ENCODE data around the gene ALG1L2.
"Not testable (repeated sequence)": the region's sequence is repeated elsewhere in the genome, so short reads cannot be mapped to it uniquely, and the experiment has no call there.

The ALG1L2 gene

DNA sequence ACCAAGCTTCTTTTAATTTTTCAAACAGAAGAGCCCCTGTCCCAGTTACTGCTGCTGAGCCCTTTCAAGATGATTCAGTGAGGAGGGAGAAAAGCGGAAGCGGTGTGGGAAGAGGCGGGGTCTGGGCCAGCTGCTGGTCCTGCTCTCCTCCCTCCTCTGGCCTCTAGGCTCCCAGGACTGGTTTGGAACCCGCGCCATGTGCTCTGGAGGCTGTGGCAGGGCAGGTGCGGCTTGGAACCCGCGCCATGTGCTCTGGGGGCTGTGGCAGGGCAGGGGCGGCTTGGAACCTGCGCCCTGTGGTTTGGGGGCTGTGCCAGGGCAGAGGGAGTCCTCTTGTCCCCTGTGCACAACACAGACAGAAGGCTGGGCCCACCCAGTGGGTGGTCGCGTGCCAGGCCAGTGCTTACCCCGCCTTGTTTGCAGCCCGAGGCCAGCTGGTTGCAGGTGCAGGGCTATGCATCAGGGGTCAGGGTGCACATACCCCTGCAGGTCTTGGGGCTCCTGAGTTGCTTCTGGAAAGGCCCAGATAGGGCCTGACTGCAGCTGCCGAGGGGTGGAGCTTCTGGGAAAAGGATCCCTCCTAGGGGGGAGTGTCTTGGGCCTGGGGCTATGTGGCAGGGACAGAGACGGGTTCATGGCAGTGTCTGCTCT, 12.2 kb downstream of the ALG1L2 start:
- DNase-seq (ENCODE audit: low read depth) = no peak

DNA sequence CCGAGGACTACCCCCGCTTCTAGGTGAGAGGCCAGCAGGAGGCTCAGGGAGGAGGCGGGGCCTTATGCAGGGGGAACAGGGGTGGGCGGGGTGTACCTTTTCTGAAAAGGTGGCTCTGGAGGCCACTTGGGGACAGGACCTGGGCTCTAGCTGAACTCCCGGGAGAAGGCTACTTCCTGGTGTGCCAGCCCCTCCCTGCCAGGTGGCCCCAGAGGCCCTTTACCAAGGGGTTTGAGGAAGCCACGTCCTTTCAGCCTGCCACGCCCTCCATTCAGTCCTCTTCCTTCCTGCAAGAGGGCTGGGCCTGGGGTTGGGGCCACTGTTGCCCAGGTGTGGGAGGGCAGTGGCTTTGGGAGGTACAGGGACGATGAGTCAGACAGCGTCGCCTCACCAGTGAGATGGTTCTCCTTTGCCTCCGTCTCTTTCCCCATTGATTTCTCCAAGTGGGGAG, 12.9 kb downstream of the ALG1L2 start:
- not testable (repeated sequence) for DNase-seq (ENCODE audit: low read depth)

DNA sequence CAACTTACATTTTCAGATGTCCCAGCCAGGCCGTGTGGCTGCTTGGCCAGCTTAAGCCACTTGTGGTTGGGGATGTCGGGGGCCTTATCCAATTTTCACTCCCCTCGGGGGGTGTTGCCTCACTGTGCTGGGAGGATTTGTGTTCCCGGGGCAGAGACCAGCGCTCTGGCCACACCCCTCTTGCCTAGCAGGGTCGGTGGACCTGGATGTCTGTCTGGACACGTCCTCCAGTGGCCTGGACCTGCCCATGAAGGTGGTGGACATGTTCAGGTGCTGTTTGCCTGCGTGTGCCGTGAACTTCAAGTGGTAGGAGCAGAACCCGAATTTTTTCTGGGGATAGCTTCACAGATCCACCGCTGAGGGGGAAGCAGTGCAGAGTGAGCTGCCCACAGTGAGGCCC, 14.2 kb downstream of the ALG1L2 start:
- DNase-seq (ENCODE audit: low read depth) = not testable (repeated sequence)

DNA sequence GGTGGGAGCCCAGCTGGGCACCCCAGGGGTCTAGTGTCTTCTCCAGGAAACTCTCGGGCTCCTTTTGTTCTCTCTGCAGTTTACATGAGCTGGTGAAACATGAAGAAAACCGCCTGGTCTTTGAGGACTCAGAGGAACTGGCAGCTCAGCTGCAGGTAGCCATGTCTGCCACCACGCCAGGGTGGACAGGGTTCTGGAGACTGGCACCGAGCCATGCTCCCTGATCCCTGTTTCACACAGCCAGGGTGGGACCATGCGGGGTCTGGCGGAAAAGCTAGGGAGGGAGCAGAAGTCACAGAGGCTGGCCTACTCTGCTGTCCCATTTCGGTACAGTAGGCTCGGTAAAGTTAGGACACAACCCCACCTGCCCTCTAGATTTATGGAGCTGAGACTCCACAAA, 15.5 kb downstream of the ALG1L2 start:
- not testable (repeated sequence) for DNase-seq (ENCODE audit: low read depth)

GRCh38 chr3:130097690-130098638, 16.3 kb downstream of the ALG1L2 start:
- DNase-seq (ENCODE audit: low read depth) = not testable (repeated sequence)

DNA sequence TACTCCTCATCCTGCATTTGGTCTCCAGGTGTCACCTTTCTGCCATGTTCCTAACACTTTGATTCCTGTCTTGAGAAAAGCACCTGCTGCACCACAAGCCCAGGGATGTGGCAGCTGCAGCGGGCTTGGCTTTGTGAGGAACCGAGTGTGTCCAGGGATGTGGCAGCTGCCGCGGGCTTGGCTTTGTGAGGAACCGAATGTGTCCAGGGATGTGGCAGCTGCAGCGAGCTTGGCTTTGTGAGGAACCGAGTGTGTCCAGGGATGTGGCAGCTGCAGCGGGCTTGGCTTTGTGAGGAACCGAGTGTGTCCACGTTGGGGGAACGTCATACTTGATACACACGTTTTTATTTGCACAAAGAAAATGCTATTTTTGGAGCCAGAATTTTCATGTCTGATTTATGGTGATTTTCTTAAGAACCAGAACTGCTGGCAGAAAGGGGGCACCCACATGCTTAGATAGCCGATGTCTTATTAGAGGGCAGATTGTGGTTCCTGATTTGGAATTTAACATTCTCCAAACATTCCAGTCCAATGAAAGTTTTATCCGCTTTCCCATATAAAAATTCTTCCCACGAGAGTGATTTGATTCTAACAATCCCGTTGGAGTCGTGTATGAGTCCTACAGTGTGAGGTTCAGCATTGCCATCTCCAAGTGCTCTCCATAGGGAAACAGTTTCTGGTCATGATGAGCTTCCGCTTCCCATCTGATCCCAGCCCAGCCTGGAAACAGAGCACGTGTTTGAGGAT, 17.2 kb downstream of the ALG1L2 start:
- not testable (repeated sequence) for DNase-seq (ENCODE audit: low read depth)

DNA sequence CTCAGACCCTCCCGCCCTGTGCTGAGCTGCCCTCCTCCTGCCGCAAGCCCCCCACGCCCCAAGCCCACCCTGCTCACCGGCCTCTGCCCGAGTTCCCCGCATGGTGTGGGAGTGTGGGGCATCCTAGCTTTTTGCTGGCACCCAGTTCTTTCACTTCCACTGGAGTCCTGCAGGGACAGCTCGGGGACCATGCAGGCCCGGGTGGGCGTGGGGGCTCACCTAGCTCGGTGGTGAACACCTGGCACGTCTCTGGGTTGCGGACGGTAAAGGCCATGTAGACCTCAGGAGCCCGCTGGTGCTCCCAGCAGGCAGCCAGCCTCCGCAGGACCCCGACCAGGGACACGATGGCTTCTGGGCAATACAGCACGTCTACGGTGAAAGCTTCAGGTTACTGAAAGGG, 20.9 kb downstream of the ALG1L2 start:
- not testable (repeated sequence) for DNase-seq (ENCODE audit: low read depth)

- DNase-seq (ENCODE audit: low read depth) = not testable (repeated sequence)
Observed at GRCh38 chr3:130104191-130104590, 22.6 kb downstream of the ALG1L2 start.

GRCh38 chr3:130107333-130107995, 25.8 kb downstream of the ALG1L2 start:
- not testable (repeated sequence) for DNase-seq (ENCODE audit: low read depth)

DNA sequence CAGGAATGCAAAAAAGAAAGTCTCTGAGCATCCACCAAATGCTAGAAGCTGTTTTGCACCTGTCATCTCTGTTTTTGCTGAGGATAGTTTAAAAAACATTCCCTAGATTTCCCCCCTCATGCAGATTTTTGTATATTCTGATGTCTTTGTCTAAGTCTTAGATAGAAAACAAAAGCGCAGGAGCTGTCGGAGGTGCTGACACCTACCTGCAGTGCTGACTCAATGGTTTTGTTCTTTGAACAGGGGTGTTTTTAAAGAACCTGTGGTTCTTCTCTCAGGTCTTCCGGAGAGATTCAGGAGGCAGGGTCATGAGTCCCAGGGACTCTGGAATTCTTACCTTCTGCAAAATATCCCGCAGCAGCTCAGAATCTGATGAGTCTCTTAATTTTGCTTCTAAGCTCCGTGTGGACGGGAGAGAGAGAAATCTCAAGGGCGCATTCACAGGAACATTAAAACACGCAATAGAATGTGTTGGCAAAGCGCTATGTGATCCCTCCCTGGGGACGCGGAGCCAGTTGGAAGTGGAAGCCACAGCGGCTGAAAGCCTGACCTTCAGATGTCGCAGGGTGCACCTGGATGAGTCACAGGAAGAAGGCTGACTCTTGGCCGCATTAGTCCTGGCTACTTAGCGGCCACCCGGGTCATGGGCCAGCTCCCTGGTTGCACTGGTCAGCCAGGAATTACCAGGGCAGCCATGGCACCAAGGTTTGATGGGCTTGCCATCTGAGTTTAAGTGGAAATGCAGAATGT, 27.4 kb downstream of the ALG1L2 start:
- DNase-seq (ENCODE audit: low read depth) = not testable (repeated sequence)

DNA sequence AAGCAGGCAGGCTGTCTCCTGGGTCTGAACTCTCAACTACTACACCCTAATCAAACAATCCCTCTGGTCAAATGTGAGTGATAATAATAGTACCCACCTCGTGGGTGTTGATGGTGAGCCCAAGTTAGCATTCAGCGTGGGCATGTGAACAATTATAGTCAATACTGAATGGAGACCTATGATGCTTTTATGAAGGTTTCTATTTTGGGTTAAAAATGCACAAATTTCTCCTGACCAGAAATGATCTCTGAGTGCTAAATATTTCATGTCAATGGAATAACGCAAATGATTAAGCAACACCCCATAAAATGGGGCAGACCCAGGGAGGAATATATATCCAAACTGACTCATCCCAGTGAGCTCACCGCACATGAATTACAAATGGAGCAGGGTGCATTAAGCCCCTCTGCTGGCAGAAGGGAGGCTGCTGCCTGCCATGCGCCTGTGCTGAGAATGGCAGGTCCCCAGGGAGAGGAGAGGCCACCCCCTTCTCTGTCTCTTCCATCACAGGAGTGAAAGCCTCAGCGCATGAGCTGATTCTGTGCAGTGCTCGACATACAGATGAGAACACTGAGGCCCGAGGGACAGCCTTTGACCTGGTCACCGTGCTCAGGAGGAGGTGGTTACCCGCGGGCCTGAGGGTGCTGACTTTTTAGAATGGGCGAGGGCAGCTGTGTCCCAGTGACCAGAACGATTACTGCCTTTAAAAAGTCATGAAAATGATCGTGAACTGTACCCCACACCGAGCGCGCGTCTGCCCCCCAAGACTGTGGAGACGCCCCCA, 28.9 kb downstream of the ALG1L2 start:
- DNase-seq (ENCODE audit: low read depth) = not testable (repeated sequence)

DNA sequence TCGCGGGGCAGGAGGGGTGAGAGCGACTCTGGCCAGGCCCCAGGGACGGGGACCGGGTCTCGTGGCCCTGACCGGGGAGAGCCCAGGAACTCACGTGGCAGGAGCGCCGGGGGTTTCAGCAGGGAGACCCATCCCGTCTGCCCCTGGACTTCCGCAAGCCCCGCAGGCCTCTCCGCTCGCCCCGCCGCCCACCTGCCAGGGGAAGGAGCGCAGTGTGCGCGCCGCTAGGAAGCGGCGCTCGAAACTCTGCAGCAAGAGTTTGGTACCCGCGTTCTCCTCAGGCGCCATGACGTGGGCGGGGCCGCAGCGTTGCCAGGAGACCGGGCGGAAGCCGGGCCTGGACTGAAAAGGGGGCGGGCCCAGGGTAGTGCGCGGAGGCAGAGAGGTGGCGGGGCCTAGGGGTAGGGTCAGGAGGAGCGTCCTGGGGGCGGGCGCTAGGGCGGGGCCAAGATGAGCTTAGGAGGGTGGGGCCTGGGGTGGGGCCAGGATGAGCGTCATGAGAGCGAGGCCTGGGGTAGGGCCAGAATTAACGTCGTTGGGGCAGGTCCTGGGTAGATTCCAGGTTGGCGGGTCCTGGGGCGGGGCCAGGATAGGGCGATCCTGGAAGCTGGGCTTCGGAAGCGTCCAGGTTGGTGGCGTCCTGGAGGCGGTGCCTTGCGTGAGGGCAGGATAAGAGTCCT, 29.7 kb downstream of the ALG1L2 start:
- DNase-seq (ENCODE audit: low read depth) = peak; percentile 99

DNA sequence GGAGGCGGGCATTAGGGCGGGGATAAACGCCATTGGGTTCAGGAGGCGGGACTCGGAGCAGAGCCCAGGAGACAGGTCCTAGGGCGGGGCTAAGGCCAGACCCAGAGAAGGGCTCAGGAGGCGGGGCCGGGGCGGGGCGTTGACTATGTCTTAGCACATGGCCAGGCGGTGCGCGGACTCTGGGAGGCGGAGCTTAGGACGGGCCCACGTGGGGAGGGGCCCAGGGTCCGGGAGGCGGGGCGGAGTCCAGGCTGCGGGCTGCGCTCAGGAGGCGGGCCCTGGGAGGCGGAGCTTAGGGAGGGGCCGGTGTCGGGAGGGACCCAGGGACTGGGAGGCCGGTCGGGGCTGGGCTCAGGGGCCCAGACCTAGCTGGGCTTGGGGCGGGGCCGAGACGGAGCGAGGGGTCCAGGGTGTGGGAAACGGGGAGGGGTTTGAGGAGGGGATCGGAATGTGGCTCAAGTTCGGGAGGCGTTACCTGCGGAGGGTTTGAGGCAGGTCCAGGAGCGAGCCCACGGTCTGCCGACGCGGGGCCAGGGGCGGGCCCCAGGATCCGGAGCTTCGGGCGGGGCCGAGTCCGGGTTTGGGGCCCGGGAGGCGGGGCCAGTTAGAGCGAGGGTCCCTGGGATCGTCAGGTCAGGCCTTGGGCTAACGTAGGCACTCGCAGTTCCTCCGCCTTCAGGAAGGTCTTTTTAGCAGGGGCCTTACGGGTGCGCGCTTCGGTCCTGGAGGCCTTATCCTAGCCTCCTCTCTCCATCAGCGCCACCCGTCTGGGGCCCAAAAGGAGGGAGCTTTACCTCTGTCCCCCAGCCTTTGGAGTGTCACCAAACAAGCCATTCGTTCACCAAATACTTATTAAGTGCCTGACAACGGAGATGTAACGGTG, 30.5 kb downstream of the ALG1L2 start:
- DNase-seq (ENCODE audit: low read depth) = peak; percentile 99

DNA sequence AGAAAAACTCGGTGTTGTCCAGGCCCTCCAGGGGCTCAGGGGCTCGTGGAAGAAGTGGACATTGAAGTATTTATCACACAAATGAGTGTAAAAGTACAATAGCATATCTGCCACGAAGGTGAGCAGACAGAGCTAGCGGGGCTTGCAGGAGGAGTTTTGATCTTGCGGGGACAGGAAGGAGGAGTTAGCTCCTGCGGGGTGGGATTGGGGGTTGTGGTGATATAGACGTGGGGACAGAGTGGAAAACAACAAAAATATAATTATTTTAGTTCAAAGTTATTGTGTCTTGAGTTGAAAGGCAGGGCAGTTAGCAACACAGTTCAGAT, 31.1 kb downstream of the ALG1L2 start:
- not testable (repeated sequence) for DNase-seq (ENCODE audit: low read depth)

GRCh38 chr3:130115400-130115799, 33.8 kb downstream of the ALG1L2 start:
- DNase-seq (ENCODE audit: low read depth) = not testable (repeated sequence)

- DNase-seq (ENCODE audit: low read depth) = no peak
Observed at GRCh38 chr3:130117933-130118332, 36.3 kb downstream of the ALG1L2 start.

DNA sequence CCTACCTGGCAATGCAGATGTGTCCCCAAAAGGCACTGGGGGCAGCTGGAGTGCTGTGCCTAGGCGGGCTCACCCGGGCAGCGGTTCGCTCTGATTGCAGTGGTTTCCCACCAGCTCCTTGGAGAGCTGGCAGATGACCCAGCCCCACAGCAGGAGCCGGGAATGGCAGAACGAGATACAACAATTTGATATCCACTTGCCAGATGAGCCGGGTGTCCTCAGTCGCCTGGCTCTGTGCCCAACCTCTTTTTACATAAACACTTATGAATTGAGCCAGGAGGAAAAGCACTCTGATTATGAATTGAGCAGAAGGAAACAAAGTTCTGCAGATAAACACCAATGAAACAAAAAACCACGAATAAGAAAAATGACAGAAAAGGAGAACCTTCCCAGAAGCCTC, 38.2 kb downstream of the ALG1L2 start:
- not testable (repeated sequence) for DNase-seq (ENCODE audit: low read depth)

DNA sequence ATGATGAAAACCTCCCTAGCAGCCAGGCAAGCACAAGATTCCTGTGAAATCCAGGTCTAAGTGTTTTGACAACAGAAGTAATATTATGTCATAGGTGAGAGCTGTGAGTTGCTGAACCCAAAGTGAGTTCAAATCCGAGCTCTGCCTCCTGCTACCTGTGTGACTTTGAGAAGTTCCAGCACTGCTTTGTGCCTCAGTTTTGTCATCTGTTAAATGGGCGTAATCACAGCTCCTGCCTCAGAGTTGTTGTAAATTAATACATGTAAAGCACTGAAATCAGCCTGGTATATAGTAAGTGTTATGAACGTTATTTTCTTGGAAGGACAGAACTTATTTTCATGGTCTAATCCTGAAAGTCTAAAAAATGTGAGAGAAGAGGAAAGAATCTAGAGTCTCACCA, 38.7 kb downstream of the ALG1L2 start:
- not testable (repeated sequence) for DNase-seq (ENCODE audit: low read depth)

Data from activated gamma-delta T cell treated with anti-CD3 and anti-CD28 coated beads, Interleukin-2, amount 50 U/mL, for 16 hours (primary cell).